GM19468 (cell line): ENCODE measurements around the gene PCMT1.
"Not testable (repeated sequence)": the region's sequence is repeated elsewhere in the genome, so short reads cannot be mapped to it uniquely, and the experiment has no call there.

Experiments used
- ATAC-seq: cut with Tn5 transposase; IDR thresholded peaks from one replicate; pipeline ENCODE4 v1.9.1; 2021; ENCODE audit warnings: mild to moderate bottlenecking, moderate library complexity, moderate number of reproducible peaks; ENCODE audit not compliant: unreplicated experiment; ENCODE audit errors: extremely low read depth

PCMT1 gene

GRCh38 chr6:149809798-149810197 is 60.3 kb downstream of the PCMT1 start:
- no peak for ATAC-seq

- ATAC-seq = no peak
Measured at GRCh38 chr6:149813351-149813750, 63.8 kb downstream of the PCMT1 start.

DNA sequence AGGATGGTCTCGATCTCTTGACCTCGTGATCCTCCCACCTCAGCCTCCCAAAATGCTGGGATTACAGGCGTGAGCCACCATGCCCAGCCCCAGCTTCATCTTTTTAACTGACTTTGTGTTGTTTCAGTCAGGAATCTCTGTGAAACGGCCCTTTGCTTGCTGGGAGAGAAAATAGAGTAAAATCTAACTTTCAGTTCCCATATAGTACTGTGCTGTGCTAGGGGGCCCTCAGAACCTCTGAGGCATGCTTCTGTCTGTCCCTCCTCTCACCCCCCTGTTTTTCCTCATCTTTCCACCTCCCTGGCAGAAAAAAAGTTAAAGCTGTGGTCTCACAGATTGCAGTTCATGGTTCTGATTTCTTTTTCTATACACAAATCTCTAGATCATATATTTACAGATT is 66.2 kb downstream of the PCMT1 start:
- no peak for ATAC-seq

DNA sequence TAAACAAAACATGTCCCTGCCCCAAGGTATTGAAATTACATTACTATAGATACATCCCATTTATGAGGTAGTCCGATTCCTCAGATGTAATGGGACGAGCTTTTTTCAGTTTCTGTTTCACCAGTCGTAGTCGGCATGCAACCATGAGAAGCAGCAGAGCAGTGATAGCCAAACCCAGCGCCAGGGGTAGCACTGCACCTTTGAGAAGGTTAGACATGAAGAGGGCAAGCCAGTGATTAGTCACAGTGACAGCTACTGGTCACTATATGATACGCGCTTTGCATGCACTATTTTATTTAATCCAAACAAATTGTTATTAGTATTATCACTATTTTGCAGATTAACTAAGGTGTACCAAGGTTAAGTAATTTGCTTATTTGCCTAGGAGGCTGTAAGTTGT is 71.0 kb downstream of the PCMT1 start:
- no peak for ATAC-seq

DNA sequence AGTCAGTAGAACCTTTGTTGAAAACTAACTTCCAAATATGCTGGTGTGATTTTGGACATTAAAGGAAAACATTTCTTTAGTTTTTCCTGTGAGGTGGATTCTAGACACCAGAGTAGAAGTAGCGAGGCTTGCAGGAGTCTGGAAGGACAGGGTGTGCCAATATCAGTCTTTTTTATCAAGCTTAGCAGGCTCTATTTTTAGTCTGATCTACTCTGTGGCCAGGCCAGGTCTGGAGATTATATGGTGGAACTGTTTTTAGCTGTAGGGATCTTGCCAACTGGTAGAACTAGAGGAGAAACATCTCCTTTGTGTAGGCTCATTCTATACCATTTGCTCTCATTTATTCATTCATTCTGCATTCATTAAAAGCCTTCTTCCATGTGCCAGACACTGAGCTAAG is 72.0 kb downstream of the PCMT1 start:
- ATAC-seq = no peak

DNA sequence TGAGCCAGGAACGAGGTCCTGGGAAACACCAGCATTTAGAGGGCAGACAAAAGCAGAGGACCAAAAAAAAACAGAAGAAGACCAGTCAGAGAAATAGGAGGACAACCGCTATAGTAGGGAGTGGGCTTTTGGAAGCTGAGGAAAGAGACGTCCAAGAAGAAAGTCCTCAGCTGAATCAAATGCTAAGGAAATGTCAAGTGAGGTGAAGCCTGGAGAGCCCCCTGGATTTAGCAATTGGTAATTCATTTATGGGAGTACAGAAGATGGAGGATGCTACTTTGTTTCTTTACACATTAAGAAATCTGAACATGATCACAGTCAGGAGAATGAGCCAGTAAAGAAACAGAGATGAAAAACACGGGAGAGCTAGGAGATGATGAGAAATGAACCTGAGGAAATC is 73.5 kb downstream of the PCMT1 start:
- no peak for ATAC-seq

- no peak for ATAC-seq
Measured at GRCh38 chr6:149825292-149825691, 75.8 kb downstream of the PCMT1 start.

DNA sequence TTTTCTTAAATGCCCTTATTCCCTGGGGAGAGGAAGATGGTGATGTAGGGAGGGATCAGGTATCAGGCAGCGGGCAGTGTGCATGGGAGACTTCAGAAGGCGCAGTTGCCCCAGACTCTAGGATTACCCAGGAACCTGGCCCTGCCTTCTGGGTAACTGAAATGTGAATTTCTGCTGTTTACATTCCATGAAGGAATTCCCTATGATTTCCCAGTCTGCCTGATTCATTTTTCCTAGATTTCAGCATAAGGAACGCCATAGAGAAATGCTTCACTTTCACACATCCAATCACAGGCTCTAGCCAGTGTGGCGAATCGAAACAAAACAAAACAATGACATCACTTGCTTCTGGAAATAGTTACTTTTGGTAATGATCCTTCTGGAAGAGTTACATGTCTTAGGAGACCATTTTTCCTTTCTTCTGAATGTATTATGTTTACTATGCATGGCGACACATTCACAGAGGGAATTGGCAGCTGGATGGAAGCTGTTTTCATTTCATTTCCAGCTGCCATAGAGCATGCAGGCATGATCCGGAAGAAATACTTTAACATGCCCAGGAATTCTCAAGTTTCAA is 81.3 kb downstream of the PCMT1 start:
- no peak for ATAC-seq

DNA sequence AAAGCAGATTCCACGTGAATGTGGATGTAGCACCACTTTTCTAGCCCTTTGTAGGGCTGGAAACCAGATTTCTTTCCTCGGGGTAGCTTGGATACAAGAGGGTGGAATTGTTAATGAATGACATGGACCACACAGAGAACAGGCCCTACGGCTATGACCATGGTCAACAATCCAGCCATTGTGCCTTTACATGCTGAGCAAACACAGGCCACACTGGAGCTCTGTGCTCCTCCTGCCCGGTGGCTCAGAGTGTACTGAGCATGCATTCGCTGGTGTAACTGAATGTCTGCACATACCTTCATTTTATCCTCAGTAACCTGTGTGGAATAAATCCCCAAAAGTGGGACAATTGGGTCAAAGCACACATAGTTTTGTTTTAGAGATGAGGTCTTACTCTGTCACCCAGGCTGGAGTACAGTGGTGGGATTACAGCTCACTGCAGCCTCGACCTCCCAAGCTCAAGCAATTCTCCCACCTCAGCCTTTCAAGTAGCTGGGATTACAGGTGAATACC is 81.8 kb downstream of the PCMT1 start:
- ATAC-seq = no peak

DNA sequence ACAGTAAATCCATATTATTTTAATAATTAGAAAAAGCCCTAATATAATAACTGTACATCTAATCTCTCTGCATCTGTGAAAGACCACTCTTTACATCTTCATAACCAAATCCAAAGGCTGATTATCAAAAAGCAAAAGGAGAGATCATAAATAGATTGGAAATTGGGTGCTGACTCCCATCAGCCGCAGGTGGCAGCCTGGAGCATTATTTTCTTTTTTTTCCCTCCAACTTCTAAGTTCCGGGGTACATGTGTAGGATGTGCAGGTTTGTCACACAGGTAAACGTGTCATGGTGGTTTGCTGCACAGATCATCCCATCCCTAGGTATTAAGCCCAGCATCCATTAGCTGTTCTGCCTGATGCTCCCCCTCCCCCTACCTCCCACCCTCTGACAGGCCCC is 84.1 kb downstream of the PCMT1 start:
- ATAC-seq = no peak

- ATAC-seq = no peak
Measured at GRCh38 chr6:149834513-149835481, 85.3 kb downstream of the PCMT1 start.

- no peak for ATAC-seq
Measured at GRCh38 chr6:149840345-149841075, 91.0 kb downstream of the PCMT1 start.

GRCh38 chr6:149842331-149842730 is 92.8 kb downstream of the PCMT1 start:
- ATAC-seq = no peak

GRCh38 chr6:149843051-149843633 is 93.6 kb downstream of the PCMT1 start:
- ATAC-seq = no peak

GRCh38 chr6:149844036-149844435 is 94.5 kb downstream of the PCMT1 start:
- not testable (repeated sequence) for ATAC-seq

DNA sequence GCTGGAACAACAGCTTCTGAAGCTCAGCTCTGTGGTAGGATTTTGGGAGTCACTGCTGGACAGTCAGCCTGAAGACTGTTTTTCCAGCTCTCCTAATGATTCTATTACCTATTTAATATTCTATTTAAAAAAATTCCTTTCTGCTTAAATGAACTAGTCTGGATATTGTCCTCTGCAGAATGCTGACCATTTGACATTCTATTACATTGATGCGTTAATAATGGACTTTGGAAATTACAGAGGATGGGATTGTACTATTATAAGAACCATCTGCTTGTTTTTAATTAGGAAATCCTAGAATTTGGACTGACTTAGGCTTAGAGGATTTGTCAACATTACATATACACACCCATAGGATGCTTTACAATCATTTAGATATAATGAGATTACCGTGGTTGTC is 94.9 kb downstream of the PCMT1 start:
- ATAC-seq = no peak

GRCh38 chr6:149845549-149845948 is 96.0 kb downstream of the PCMT1 start:
- ATAC-seq = no peak

- no peak for ATAC-seq
Measured at GRCh38 chr6:149846321-149846720, 96.8 kb downstream of the PCMT1 start.

GRCh38 chr6:149847939-149848267 is 98.4 kb downstream of the PCMT1 start:
- no peak for ATAC-seq

- not testable (repeated sequence) for ATAC-seq
Measured at GRCh38 chr6:149848343-149848742, 98.8 kb downstream of the PCMT1 start.
